Measurements from ENCODE around the gene ALCAM.
"Not testable (repeated sequence)": the region's sequence is repeated elsewhere in the genome, so short reads cannot be mapped to it uniquely, and the experiment has no call there.

Gene ALCAM

GRCh38 chr3:105356988-105357387 is 9.7 kb upstream of the ALCAM start:
- no peak for DNase-seq

GRCh38 chr3:105359098-105359762 is 7.5 kb upstream of the ALCAM start:
- no peak for DNase-seq

GRCh38 chr3:105360003-105360402 is 6.7 kb upstream of the ALCAM start:
- DNase-seq = no peak

- no peak for DNase-seq
Observed at GRCh38 chr3:105362021-105362665, 4.6 kb upstream of the ALCAM start.

GRCh38 chr3:105364128-105364527 is 2.6 kb upstream of the ALCAM start:
- DNase-seq = no peak

- DNase-seq = no peak
Observed at GRCh38 chr3:105365081-105365390, 1.7 kb upstream of the ALCAM start.

- DNase-seq = no peak
Observed at GRCh38 chr3:105365391-105366325, 1.1 kb upstream of the ALCAM start.

- peak; percentile 28 for DNase-seq
Observed at GRCh38 chr3:105367063-105367405, 325 bp downstream of the ALCAM start.

GRCh38 chr3:105367406-105368213 is 901 bp downstream of the ALCAM start:
- peak; percentile 45 for DNase-seq

GRCh38 chr3:105368566-105369499 is 2.1 kb downstream of the ALCAM start:
- DNase-seq = peak; percentile 69

GRCh38 chr3:105369500-105370371 is 3.0 kb downstream of the ALCAM start:
- DNase-seq = peak; percentile 19

GRCh38 chr3:105373383-105373782 is 6.7 kb downstream of the ALCAM start:
- DNase-seq = no peak

- DNase-seq = no peak
Observed at GRCh38 chr3:105375750-105376511, 9.2 kb downstream of the ALCAM start.

- no peak for DNase-seq
Observed at GRCh38 chr3:105377716-105378115, 11.0 kb downstream of the ALCAM start.

- DNase-seq = no peak
Observed at GRCh38 chr3:105385179-105385578, 18.5 kb downstream of the ALCAM start.

- DNase-seq = no peak
Observed at GRCh38 chr3:105385819-105386508, 19.3 kb downstream of the ALCAM start.

GRCh38 chr3:105387122-105387751 is 20.5 kb downstream of the ALCAM start:
- no peak for DNase-seq

GRCh38 chr3:105388176-105388575 is 21.5 kb downstream of the ALCAM start:
- no peak for DNase-seq

- not testable (repeated sequence) for DNase-seq
Observed at GRCh38 chr3:105389759-105390158, 23.1 kb downstream of the ALCAM start.

Data from activated CD8-positive, alpha-beta memory T cell treated with anti-CD3 and anti-CD28 coated beads, Interleukin-2, amount 50 U/mL, for 4 hours (primary cell).